NCI-H1105 treated with DMSO at 0.1 percent for 48 hours (cell line): ENCODE measurements around the gene STMN3.
"Not testable (repeated sequence)": the region's sequence is repeated elsewhere in the genome, so short reads cannot be mapped to it uniquely, and the experiment has no call there.

Source experiments
- DNase-seq: peaks from one replicate; lab custom pipeline; 2025; lab: John Stamatoyannopoulos, UW

Gene STMN3

GRCh38 chr20:63657260-63657936 lies 4.2 kb upstream of the STMN3 start:
- DNase-seq: no peak

- no peak for DNase-seq
Observed at GRCh38 chr20:63656451-63656850, 3.2 kb upstream of the STMN3 start.

GRCh38 chr20:63655249-63655648 lies 2.0 kb upstream of the STMN3 start:
- no peak for DNase-seq

- DNase-seq: no peak
Observed at GRCh38 chr20:63653974-63654668, 897 bp upstream of the STMN3 start.

- DNase-seq: peak; percentile 30
Observed at GRCh38 chr20:63652192-63652980, 838 bp downstream of the STMN3 start.

GRCh38 chr20:63651942-63652191 lies 1.4 kb downstream of the STMN3 start:
- DNase-seq: peak; percentile 17

- not testable (repeated sequence) for DNase-seq
Observed at GRCh38 chr20:63650486-63650885, 2.7 kb downstream of the STMN3 start.

- DNase-seq: no peak
Observed at GRCh38 chr20:63648895-63649589, 4.2 kb downstream of the STMN3 start.

GRCh38 chr20:63648190-63648589 lies 5.0 kb downstream of the STMN3 start:
- no peak for DNase-seq

- no peak for DNase-seq
Observed at GRCh38 chr20:63645218-63645617, 8.0 kb downstream of the STMN3 start.

GRCh38 chr20:63643946-63644345 lies 9.3 kb downstream of the STMN3 start:
- no peak for DNase-seq

GRCh38 chr20:63643499-63643898 lies 9.7 kb downstream of the STMN3 start:
- DNase-seq: no peak

- DNase-seq: peak; percentile 17
Observed at GRCh38 chr20:63642527-63643247, 10.5 kb downstream of the STMN3 start.

- DNase-seq: peak; percentile 89
Observed at GRCh38 chr20:63641792-63642523, 11.3 kb downstream of the STMN3 start.

GRCh38 chr20:63641146-63641791 lies 12.0 kb downstream of the STMN3 start:
- no peak for DNase-seq

GRCh38 chr20:63640686-63641085 lies 12.5 kb downstream of the STMN3 start:
- not testable (repeated sequence) for DNase-seq

GRCh38 chr20:63640086-63640485 lies 13.1 kb downstream of the STMN3 start:
- no peak for DNase-seq

GRCh38 chr20:63639093-63639975 lies 13.9 kb downstream of the STMN3 start:
- no peak for DNase-seq

GRCh38 chr20:63636752-63637628 lies 16.2 kb downstream of the STMN3 start:
- no peak for DNase-seq
